HT-29 (cell line): ENCODE results near the gene SNCB. TPM values are rescaled to one million over a fixed set of nuclear protein-coding genes. Genes with fewer than 3 reads are reported as not detected.

Source experiments
- DNase-seq: peaks from one replicate; pipeline ENCODE4 v3.0.0-alpha.2; 2015; ENCODE audit warnings: low spot score
- total RNA-seq: library from RNA; depleted of rRNA; stranded (reverse); fragments of >200 nt; shearing (Covaris generic); gene quantifications from 2 replicates; pipeline ENCODE4 v1.2.3, GENCODE V29; 2014; rRNA removed

The SNCB gene
- not detected in 2 replicates for total RNA-seq

DNA sequence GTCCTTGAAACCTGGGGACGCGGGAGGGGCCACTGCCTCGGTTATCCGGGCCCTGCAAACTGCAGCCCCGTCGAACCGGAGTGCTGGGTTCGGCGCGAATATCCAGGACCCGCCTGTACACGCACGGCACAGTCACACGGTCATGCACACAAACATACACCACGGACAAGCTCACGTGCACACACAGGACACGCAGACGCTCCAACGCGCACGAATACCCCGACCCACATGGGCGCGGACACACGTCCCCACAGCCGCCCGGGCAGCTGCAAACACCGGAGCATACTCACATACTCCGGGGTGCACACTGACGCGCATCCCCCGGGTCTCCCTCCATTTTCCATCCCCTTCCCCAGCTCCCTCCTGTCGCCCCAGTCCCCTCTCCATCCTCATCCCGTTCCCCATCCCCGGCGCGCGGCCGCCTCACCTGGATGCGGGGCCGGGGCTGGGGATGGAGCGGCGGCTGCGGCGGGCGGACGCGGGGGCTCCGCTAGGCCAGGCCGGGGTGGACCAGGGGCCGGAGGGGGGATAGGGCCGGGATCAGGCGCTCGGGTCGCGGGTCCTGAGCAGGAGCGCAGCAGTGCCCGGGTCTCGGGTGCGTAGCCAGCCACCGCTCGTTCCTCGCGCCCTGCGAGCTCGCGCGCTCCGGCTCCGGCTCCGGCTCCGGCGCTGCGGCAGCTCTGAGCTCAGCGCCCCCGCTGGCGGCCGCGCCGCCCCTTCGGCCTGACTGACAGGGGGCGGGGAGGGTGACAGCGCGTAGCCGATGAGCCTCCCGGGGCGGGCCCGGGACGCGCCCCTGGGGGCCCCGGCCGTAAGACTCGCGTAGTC is at the start of gene SNCB, which contains the start of gene EIF4E1B:
TSS of gene SNCB (minus strand) at position 682 of the 828 bp plus-strand sequence. CDS start 880 bp downstream, outside the sequence.
TSS of gene EIF4E1B (plus strand) at position 823 of the 828 bp plus-strand sequence. CDS start 12,113 bp downstream, outside the sequence.
- no peak for DNase-seq

DNA sequence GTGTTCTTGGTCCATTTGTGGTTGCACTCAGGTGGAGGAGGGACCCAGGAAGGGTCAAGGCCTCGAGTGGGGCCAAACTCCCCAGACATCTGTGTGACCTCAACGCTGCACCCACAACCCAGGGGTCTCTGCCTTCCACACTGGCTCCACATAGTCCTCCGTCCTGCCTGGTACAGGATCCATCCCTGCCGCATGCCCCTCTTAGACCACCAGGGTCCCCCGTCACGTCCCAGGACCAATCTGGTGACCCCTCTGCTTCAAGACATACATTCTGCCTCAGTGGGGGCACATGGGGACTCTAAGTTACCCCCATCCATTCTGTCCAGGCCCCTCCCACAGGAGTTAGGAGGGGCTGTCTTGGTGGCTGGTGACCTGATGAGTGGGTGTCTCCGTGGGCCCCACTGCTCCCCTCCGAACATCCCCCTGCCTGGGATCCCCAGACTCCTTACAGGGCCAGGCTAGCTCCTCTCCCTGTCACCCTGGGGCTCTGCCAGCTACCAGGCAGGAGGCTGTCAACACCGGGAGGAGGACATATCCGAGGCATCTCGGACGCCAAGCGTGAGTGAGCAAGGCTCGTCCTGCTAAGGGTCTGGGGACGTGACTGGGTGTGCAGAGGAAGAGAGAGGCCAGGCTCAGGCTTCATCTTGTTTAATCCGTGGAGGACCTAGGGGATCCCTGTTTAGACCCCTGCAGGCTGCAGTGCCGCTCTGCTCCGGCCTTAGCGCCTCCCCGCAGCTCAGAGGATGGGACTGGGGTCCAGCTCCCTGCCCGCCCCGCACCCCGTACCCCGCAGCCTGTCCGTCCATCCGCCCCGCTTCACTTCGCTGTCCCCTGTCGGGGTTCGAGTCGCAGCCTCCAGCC is 49.3 kb upstream of the SNCB start:
- no peak for DNase-seq

DNA sequence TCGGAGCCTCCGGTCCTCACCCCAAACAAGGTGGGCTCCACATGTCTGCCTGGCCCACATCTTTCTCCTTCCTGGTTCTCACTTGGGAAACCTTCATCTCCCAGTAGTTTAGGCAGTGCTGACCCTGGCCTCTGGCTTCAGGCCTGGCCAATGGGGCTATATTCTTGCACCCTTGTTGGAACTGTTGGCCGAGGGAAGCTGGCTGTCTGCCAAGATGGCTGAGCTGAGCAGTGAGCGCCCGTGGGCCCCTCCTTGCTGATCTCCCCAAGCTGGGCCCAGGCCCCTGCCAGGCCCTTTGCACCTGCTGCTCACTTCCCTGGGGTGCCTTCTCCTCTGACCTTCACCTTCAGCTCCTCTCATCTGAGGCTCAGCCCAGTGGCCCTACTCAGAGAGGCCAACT is 48.2 kb upstream of the SNCB start:
- no peak for DNase-seq

DNA sequence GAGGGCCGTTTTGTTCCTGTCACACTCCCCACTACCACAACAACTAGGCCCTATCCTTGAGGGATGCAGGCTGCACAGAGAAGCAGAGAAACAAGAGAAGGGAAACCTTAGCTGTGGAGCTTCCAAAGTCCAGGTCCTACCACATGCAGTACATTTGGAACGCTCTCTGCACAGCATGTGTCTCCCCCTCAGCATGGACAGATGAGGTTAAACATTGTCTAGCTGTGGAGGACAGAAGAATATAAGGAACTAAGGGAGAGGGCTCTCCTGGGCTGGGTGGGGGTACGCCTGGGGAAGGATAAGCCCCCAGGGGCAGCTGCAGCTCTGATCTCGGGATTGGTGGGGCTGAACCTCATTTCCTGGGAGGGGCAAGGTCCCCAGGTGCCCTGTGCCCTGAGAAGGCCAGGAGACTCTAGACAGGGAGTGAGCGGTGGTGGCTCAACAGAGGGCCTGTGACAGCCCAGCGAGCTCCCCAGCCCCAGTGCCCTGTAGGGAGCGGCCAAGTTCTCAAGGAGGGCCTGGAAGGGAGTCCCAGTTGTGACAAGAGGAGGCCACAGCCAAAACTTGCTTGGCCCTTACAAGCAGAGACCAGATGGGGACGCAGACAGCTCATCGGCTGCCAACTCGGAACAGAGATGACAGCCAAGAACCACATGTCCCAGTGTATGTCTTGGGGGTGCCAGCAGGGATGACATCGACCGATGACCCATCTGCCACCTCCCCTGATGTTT is 47.0 kb upstream of the SNCB start:
- DNase-seq = no peak

DNA sequence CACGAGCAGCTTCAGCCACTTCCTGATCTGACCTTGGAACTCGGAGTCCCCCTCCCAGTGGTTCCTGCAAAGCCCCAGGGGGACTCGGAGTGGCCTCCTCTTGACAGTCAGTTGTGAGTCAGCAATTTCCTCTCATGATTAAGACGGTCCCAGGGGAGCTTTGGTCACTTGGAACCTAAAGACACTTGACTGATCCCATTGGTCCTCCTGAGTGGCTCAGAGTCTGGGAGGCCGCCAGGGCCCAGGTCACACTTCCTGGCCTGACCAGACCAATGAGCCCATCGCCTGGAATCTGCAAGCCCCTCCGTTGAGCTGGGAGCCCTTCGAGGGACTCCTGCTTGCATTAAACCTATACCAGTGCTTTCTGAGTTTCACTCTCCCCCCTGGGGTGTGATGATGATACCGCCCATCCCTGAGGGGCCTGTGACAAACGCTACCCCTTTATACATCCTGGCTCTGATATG is 46.1 kb upstream of the SNCB start:
- DNase-seq = no peak

DNA sequence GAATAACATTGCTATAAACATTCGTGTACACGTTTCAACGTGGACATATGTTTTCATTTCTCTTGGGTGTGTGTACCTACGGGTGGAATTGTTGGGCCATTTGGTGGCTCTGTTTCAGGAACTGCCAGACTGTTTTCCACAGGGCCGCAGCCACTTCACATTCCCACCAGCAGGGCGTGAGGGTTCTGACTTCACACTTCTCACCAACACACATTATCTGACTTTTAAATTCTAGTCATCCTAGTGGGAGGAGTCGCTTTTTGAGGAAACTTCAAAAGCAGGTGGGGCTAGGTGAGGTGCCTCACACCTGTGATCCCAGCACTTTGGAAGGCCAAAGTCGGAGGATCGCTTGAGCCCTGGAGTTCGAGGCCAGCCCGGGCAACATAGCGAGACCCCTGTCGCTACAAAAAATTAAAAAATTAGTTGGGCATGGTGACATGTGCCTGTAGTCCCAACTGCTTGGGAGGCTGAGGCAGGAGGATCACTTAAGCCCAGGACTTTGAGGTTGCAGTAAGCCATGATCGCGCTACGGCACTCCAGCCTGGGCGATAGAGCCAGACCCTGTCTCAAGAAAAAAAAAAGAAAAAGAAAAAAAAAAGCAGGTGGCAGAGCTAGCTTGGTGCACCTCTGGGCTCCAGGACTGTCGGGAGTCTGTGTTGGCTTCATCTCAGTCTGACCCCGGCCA is 45.5 kb upstream of the SNCB start:
- peak; percentile 75 for DNase-seq

DNA sequence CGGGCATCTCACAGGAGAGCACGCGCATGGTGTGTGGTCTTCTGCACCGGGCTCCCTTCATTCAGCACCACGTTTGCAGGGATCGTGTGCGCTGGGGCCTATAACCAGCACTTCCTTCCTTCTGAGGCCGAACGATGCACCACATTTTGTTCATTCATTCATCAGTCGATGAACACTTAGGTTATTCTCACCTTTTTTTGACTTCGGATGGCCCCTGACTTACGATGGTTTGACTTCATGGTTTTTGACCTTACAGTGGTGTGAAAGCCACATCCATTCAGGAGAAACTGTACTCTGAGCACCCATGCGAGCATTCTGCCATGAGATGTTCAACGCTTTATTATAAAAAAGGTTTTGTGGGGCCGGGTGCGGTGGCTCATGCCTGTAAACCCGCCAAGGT is 44.5 kb upstream of the SNCB start:
- no peak for DNase-seq

DNA sequence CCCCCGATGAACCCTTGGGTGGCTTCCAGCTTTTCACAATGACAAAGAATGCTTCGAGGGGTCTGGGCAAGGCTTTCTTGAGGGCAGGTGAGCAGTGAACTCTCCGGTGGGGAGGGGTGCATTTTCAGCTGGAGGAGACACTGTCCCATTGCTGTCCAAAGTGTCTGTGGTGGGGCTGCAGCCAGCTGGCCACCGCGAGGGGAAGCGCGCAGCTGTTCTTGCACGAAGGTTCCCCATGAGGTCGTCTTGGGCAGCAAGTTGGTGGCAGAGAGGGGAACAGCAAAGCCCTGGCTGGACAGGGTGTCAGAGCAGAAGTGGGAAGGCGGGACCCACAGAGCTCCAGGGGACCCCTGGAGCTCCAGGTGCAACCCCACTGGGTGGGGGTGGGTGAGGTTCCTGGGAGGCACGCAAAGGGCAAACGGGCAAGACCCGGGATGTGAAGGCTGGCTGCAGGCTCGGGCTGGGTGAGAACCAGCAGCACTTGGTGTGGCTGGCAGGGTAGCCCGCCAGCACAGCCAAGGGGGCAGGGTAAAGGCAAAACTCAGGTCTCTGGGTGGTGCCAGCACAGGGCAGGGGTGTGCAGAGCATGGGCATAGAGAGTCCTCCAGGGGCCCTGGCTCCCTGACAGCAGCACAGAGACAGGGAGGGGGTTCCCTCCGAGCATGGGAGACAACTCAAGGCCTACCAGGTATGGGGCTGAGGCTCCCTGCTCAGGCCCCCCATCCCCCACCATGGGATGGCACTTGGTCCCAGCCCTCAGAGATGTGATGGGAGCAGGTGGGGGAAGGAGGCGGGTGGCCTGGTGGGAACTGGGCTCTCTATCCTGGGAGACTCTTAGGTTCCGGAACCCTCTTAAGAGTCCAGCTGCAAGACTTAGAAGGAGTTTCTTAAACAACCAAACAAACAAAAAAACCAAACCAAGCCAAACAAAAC is 43.6 kb upstream of the SNCB start:
- DNase-seq = no peak

DNA sequence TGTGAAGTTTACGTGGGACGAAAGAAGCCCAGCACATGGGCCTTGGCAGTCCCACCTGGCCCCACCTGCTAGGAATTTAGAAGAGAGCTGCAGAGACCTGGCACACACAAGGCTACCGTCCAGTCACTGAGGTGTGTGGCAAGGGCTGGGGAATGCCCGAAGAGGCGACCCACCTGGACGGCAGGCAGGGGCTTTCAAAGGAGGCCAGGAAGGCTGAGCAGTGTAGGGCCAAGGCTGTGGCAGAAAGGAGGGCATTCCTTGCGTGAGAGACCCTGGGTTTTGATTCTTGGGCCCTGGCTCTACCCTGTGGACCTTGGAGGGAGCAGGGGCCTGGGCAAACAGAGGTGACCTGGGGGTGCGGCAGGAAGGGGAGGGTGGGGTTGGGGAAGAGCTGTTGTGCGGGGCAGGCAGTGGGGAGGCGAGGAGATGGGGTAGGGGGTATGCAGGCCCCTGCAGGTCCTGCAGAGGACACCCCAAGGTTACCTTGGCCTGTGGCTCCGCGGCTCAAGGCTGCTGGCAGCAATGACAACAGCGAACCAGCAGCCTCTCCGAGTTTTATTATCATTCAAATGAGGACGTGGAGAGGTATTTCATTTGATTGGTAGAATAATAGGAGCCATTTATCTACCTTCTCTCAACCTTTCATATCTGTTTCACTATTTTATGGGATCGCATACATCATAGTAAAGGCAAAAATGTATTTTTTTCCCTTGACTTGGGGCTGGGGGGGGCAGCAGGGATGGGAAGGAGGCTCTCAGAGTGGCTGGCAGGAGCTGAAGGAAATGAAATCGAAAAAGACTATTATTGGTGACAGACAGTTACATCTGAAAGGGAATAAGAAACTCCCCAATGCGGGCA is 41.8 kb upstream of the SNCB start:
- no peak for DNase-seq

DNA sequence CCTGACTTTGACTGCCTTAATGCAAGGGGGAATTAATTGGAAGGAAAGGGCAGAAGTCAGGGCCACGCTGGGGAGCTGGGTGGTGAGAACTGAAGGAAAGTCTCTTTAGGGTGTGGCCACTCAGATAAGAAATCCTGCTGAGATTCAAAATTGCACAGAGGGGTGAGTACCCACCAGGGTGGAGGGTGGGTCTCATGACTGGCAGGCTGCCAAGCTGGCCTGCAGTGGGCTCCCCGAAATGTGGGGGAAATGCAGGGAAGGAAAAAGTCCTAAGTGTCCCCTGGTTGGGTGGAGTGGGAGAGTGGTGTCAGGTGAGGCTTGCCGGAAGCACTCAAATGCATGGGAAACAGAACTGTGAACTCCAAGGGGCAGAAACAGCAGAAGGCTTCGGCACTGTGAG is 41.1 kb upstream of the SNCB start:
- DNase-seq = no peak

DNA sequence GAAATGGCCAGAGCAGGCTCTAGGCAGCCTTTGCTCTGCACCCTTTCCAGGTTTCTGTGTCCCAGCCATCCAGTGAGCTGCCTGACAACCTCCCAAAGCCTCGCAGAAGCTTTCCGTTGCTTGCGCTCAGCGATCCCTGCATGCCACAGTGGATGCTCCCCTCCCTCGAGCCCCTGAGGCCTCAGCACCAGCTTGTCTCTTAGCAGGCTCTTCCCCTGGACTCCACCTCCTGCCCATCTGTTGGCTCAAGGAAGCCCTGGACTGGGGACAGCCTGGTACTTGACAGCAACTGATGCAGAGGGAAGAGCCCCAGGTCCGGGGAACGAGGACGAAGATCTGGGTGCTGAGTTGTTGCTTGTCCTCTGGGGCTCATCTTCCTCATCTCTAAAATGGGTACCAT is 40.1 kb upstream of the SNCB start:
- DNase-seq = no peak

DNA sequence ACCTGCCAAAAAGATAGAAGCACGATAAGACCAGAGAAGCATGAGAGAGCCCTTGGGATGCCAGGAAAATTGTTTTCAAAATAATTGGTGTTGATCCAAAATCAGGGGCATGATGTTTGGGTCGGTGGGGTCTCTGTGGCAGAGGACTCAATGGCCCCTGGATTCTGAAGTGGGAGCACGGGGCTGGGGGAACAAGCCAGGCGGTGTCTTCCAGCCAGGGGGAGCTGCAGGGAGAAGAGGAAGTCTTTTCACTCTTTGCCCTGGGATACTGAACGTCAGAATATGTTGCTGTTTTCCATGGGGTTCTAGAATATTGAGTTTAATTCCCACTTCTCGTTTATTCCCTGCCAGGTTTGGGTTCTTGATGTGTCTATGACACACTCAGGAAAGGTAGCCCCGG is 37.3 kb upstream of the SNCB start:
- no peak for DNase-seq

DNA sequence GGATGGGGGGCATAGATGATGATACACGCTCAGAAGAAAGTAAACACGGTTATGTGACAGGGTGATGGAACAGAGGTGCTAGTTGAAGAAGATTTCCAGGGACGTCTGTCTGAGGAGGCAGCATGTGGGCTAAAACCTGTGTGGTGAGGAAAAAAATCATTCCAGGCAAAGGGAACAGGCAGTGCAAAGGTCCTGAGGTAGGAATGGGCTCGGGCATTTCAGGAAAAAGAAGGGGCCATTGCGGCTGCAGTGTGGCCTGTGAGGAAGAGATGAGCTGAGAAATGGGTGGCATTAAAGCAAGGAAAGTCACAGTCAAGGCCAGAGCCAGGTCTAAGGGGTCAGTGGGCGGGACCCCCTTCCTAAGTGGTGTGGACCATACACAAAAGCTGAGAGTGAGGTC is 35.2 kb upstream of the SNCB start:
- DNase-seq = no peak

DNA sequence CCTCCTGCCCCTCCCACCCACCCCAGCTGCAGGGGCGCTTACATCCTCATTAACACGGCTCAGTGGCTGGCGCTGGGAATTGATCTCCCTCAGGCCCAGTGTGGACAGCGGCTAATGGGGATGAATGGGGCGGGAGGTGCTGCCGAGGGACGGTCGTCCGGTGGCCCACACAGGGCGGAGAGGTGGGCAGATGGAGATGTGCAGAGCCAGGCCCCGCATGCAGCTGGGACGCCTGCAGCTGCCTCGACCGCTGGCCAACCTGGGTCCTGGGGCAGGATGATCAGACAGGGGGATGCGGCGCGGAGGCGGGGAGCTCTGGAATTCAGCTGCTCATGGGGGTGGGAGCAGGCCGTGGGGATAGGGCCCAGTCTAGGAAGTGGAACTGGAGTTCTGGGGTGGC is 34.6 kb upstream of the SNCB start:
- no peak for DNase-seq

DNA sequence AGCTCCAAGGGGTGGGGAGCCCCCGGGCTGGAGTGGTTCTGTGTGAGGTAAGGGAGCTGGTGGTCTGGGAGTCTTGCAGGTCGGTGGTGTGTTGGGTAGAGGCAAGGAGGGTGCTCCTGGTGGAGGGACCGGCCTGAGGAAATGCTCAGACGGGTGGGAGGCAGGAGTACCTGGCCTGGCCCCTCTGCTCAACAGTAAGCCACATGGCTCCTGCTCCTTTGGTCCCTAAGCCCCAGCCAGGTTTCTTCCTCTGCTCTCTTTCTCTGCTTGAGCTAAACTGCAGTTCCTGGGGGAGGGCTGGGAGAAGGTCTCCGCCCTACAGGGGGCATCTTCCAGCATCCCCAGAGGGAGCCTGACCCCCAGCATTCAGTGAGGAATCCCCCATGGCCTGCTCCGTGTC is 34.1 kb upstream of the SNCB start:
- no peak for DNase-seq

DNA sequence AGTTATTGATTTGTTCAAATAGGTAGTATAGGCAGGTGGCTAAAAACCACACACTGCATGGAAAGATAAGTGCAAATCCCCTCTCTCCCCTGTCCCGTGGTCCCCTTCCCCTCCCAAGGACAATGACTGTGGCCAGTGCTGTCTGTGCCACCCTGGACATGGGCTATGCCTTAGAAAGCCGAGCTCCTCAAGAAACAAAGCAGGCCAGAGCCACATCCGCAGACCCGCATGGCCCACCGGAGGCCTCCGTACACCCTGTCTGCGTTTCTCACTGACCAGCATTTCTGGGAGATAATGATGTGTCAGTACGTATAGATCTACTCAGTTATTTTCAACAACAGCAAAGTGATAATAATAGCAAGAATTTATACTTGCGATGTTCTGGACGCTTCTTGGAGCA is 33.2 kb upstream of the SNCB start:
- no peak for DNase-seq

DNA sequence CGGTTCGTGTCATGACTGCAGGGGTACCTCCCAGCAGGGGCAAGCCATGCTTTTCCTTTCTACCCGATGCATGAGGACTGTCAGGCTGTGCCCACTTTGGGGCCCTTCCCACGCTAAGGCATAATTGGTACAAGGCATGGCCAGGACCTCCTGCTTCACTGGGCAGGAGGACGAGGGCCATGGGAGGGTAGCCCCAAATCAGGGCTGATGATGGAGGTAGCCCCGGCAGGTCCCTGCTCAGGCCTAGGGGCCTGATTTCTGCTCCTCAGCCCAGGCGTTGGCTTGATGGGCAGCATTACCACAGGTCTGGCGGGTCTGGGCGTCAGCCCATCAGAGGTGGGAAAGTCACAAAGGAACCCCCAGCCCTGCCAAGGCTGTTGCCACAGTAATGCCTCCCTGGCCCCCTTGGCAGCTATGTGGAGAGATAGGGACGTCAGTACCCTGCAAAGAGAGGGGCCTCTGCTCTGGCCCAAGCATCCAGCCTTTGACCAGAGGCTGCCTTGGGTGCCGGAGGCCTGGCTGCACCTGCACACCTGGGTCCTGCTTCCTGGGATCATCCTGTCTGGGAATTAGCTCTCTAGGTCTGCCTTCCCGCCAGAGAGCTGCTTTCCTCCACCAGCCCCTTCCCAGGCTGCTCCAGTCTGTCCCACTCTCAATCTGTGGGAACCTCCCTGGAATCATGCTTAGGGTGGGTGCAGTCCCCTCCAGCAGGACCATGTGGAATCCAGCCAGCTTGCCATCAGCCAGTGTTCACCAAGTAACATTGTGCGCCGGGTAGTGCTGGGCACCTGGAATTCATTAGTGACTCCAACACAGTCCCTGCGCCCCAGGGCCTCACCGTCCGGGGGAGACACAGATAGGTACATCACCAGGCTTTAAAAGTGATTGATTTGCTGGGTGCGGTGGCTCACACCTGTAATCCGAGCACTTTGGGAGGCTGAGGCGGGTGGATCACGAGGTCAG is 32.3 kb upstream of the SNCB start:
- no peak for DNase-seq

DNA sequence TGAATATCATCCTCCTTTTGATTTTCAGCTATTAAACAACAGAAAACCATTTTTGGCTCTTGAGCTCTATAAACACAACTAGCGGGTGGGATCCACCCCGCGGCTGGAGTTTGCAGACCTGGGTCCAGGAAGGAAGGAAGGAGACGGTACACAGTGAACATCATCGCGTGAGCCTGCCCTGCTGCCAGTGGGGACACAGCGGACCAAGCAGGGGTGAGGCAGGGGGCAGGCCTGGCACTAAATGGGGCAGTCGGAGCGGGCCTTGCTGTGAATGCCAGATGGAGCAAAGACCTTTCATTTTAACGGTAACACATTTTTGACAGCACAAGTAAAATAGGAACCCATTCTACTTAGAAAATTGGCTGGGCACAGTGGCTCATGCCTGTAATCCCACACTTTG is 31.3 kb upstream of the SNCB start:
- DNase-seq = no peak
